ENCODE results near the gene SIGLEC8.
A peak's percentile ranks its signal among the peaks of the same experiment; 100 is the strongest.

SIGLEC8 gene

DNA sequence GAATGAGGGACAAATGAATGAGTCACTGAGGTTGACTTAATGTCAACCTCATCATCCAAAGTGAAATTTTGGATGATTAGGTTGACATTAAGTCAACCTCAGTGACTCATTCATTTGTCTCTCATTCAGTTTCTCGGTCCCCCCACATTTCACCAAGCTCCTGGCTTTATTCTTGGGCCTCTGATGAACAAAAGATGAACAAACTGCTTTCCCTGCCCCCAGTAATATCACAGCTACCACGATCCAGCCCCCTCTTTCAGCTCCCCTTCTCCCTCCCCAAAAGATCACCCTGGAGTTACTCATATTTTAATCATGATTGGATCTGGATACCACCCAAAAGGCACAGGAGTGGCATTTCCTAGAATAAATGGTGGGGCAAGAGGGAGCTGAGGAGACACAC lies 30.9 kb upstream of the SIGLEC8 start:
- Histone ChIP-seq H2AK5ac (ENCODE audit: low read length) (no peak overlapping the region), H2BK120ac (ENCODE audit: insufficient read depth, low read length, poor library complexity) (no peak overlapping the region), H3K14ac (ENCODE audit: low read length) (no peak overlapping the region), H3K4me3 (ENCODE audit: low read depth, low read length) (no peak overlapping the region), H2BK5ac (ENCODE audit: low read depth, low read length, poor library complexity) (no peak overlapping the region), H3K23ac (ENCODE audit: low read length) (no peak overlapping the region), H3K27ac (ENCODE audit: low read depth, low read length) (no peak overlapping the region), H3K4me2 (ENCODE audit: low read length) (no peak overlapping the region), H3K79me1 (ENCODE audit: low read length) (no peaks in the 10 kb centered on the region), H3K4ac (ENCODE audit: low read depth, low read length) (no peak overlapping the region), H4K8ac (ENCODE audit: low read depth, low read length) (no peak overlapping the region), H3K27me3 (ENCODE audit: insufficient read depth, low read length) (no peaks in the 10 kb centered on the region), H3K18ac (ENCODE audit: low read length) (no peak overlapping the region), H2AFZ (ENCODE audit: insufficient read depth, low read length, poor library complexity) (no peak overlapping the region), H4K91ac (ENCODE audit: low read depth, low read length) (no peak overlapping the region), H4K12ac (ENCODE audit: low read depth, low read length) (no peak overlapping the region), H2BK12ac (ENCODE audit: low read length) (no peak overlapping the region), H3K36me3 (ENCODE audit: control insufficient read depth in 1 of 2, insufficient read depth in 2 of 2, low read length in 2 of 2) (no peaks in the 10 kb centered on the region), H3K9ac (ENCODE audit: low read length) (no peak overlapping the region), H3K9me3 (ENCODE audit: insufficient read depth, low read depth, low read length) (peaks cover 37% of the 10 kb centered on the region), H3K4me1 (ENCODE audit: control insufficient read depth in 1 of 2, insufficient read depth in 2 of 2, low read length in 2 of 2) (no peaks in the 10 kb centered on the region), H3K79me2 (ENCODE audit: control insufficient read depth, insufficient read depth, low read length, poor library complexity) (no peaks in the 10 kb centered on the region)
- no CpG with 5 or more reads among the region's 2 CpGs for WGBS (ENCODE audit: extremely low coverage, insufficient coverage, insufficient read length)
- DNase-seq, result no peak

DNA sequence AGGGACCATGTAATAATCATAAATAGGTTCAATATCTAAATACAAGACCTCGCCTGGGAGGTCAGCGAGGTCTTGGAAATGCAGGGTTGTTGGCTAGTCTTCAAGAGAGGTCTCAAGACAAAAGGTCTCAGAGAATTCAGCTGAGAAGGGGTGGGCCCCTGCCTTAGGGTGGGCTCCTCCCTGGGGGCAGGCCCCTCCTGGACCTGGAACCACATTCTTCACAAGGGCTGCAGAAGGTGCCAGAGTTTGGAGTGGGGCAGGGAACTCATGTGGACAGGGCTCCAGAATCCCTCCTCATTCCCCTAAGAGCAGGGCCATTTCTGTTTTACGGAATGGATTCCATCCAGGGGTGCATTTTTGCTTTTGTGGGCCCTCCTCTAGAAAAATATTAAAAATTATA lies 30.2 kb upstream of the SIGLEC8 start:
- Histone ChIP-seq H4K91ac (ENCODE audit: low read depth, low read length) (no peak overlapping the region), H2BK12ac (ENCODE audit: low read length) (no peak overlapping the region), H3K27me3 (ENCODE audit: insufficient read depth, low read length) (no peaks in the 10 kb centered on the region), H3K4me1 (ENCODE audit: control insufficient read depth in 1 of 2, insufficient read depth in 2 of 2, low read length in 2 of 2) (no peaks in the 10 kb centered on the region), H3K79me2 (ENCODE audit: control insufficient read depth, insufficient read depth, low read length, poor library complexity) (no peaks in the 10 kb centered on the region), H3K4me3 (ENCODE audit: low read depth, low read length) (no peak overlapping the region), H3K4me2 (ENCODE audit: low read length) (no peak overlapping the region), H3K9me3 (ENCODE audit: insufficient read depth, low read depth, low read length) (peaks cover 38% of the 10 kb centered on the region), H3K18ac (ENCODE audit: low read length) (no peak overlapping the region), H3K79me1 (ENCODE audit: low read length) (no peaks in the 10 kb centered on the region), H4K12ac (ENCODE audit: low read depth, low read length) (no peak overlapping the region), H3K27ac (ENCODE audit: low read depth, low read length) (no peak overlapping the region), H3K36me3 (ENCODE audit: control insufficient read depth in 1 of 2, insufficient read depth in 2 of 2, low read length in 2 of 2) (no peaks in the 10 kb centered on the region), H2BK120ac (ENCODE audit: insufficient read depth, low read length, poor library complexity) (no peak overlapping the region), H2BK5ac (ENCODE audit: low read depth, low read length, poor library complexity) (no peak overlapping the region), H3K9ac (ENCODE audit: low read length) (no peak overlapping the region), H3K23ac (ENCODE audit: low read length) (no peak overlapping the region), H2AFZ (ENCODE audit: insufficient read depth, low read length, poor library complexity) (no peak overlapping the region), H3K14ac (ENCODE audit: low read length) (no peak overlapping the region), H2AK5ac (ENCODE audit: low read length) (no peak overlapping the region), H3K4ac (ENCODE audit: low read depth, low read length) (no peak overlapping the region), H4K8ac (ENCODE audit: low read depth, low read length) (no peak overlapping the region)
- no peak for DNase-seq
- no CpG with 5 or more reads among the region's 3 CpGs for WGBS (ENCODE audit: extremely low coverage, insufficient coverage, insufficient read length)

DNA sequence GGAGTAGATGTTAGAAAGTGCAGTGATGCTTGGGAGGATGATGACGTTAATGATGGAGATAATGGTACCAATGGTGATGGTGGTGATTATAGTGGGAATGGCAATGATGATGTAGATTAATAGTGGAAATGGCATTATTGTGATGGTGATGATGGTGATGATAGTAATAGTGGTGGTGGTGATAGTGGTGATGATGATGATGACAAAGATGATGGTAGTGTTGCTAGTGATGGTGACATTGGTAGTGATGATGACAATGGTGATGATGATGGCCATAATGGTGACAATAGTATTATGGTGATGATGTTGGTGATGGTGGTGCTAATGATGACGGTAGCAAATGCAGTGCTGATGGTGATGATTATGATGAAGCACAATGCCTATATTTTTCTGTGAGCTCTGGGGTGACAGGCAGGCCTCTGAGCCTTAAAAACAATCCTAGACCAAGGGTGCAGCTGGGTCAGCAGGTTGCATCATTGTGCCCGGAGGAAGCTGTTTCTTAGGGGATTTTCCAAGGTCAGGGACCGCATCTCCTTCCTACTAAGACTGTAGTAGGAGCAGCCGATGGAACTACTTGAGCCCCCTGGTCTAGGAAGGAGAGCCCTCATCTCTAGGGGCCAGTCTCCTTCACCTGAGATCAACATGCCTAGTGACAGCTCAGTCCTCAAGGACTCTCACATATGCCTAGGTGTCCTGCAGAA lies 27.9 kb upstream of the SIGLEC8 start:
- Histone ChIP-seq H3K4me3 (ENCODE audit: low read depth, low read length) (no peak overlapping the region), H3K4me2 (ENCODE audit: low read length) (no peak overlapping the region), H3K4me1 (ENCODE audit: control insufficient read depth in 1 of 2, insufficient read depth in 2 of 2, low read length in 2 of 2) (no peaks in the 10 kb centered on the region), H3K14ac (ENCODE audit: low read length) (no peak overlapping the region), H3K27ac (ENCODE audit: low read depth, low read length) (no peak overlapping the region), H2BK5ac (ENCODE audit: low read depth, low read length, poor library complexity) (no peak overlapping the region), H4K91ac (ENCODE audit: low read depth, low read length) (no peak overlapping the region), H2AFZ (ENCODE audit: insufficient read depth, low read length, poor library complexity) (no peak overlapping the region), H3K9ac (ENCODE audit: low read length) (no peak overlapping the region), H3K27me3 (ENCODE audit: insufficient read depth, low read length) (no peaks in the 10 kb centered on the region), H3K23ac (ENCODE audit: low read length) (no peak overlapping the region), H4K8ac (ENCODE audit: low read depth, low read length) (no peak overlapping the region), H2AK5ac (ENCODE audit: low read length) (no peak overlapping the region), H3K36me3 (ENCODE audit: control insufficient read depth in 1 of 2, insufficient read depth in 2 of 2, low read length in 2 of 2) (no peaks in the 10 kb centered on the region), H2BK12ac (ENCODE audit: low read length) (no peak overlapping the region), H2BK120ac (ENCODE audit: insufficient read depth, low read length, poor library complexity) (no peak overlapping the region), H3K18ac (ENCODE audit: low read length) (no peak overlapping the region), H3K9me3 (ENCODE audit: insufficient read depth, low read depth, low read length) (peaks cover 40% of the 10 kb centered on the region), H3K4ac (ENCODE audit: low read depth, low read length) (no peak overlapping the region), H3K79me2 (ENCODE audit: control insufficient read depth, insufficient read depth, low read length, poor library complexity) (no peaks in the 10 kb centered on the region), H3K79me1 (ENCODE audit: low read length) (no peaks in the 10 kb centered on the region), H4K12ac (ENCODE audit: low read depth, low read length) (no peak overlapping the region)
- WGBS (ENCODE audit: extremely low coverage, insufficient coverage, insufficient read length), result no CpG with 5 or more reads among the region's 5 CpGs
- no peak for DNase-seq

DNA sequence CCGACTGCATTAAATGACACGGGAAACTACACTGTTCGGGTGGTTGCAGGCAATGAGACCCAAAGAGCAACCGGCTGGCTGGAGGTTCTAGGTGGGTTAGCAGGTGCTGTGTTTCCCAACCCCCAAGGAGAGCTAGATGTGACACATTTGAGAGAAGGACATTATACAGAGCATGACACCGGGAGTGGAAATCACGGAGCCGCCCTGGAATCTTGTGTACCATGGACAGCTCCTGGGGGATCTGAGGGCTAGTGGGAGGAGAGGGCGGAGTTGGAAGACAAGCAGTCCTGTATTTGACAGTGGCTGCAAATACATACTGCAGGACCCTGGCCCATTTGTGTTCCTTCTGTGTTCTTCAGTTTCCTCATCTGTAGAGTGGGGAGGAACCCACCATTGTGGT lies 22.3 kb upstream of the SIGLEC8 start:
- Histone ChIP-seq H4K8ac (ENCODE audit: low read depth, low read length) (no peak overlapping the region), H3K79me2 (ENCODE audit: control insufficient read depth, insufficient read depth, low read length, poor library complexity) (no peaks in the 10 kb centered on the region), H2AK5ac (ENCODE audit: low read length) (no peak overlapping the region), H3K18ac (ENCODE audit: low read length) (no peak overlapping the region), H2BK120ac (ENCODE audit: insufficient read depth, low read length, poor library complexity) (no peak overlapping the region), H3K4ac (ENCODE audit: low read depth, low read length) (no peak overlapping the region), H3K14ac (ENCODE audit: low read length) (no peak overlapping the region), H3K79me1 (ENCODE audit: low read length) (no peaks in the 10 kb centered on the region), H2AFZ (ENCODE audit: insufficient read depth, low read length, poor library complexity) (no peak overlapping the region), H3K27me3 (ENCODE audit: insufficient read depth, low read length) (no peaks in the 10 kb centered on the region), H4K91ac (ENCODE audit: low read depth, low read length) (no peak overlapping the region), H3K36me3 (ENCODE audit: control insufficient read depth in 1 of 2, insufficient read depth in 2 of 2, low read length in 2 of 2) (no peaks in the 10 kb centered on the region), H4K12ac (ENCODE audit: low read depth, low read length) (no peak overlapping the region), H2BK5ac (ENCODE audit: low read depth, low read length, poor library complexity) (no peak overlapping the region), H3K23ac (ENCODE audit: low read length) (no peak overlapping the region), H3K4me3 (ENCODE audit: low read depth, low read length) (no peak overlapping the region), H3K4me2 (ENCODE audit: low read length) (no peak overlapping the region), H3K9me3 (ENCODE audit: insufficient read depth, low read depth, low read length) (peaks cover 50% of the 10 kb centered on the region), H2BK12ac (ENCODE audit: low read length) (no peak overlapping the region), H3K27ac (ENCODE audit: low read depth, low read length) (no peak overlapping the region), H3K9ac (ENCODE audit: low read length) (no peak overlapping the region), H3K4me1 (ENCODE audit: control insufficient read depth in 1 of 2, insufficient read depth in 2 of 2, low read length in 2 of 2) (no peaks in the 10 kb centered on the region)
- DNase-seq, result peak in 1 of 2 donors; percentile 42
- WGBS (ENCODE audit: extremely low coverage, insufficient coverage, insufficient read length), result no CpG with 5 or more reads among the region's 8 CpGs

Data from trophoblast cell (in vitro differentiated cells and primary cell).